HEK293 (cell line): Measurements from ENCODE around the gene FBXL13.

Experiments used
- CTCF ChIP-seq: fragments of 450-650 bp; formaldehyde crosslinking; IDR thresholded peaks from 2 replicates; pipeline ENCODE4 v1.5.1; 2016; ENCODE audit warnings: missing biosample characterization, missing genetic modification characterization
- REST ChIP-seq: fragments of 450-650 bp; formaldehyde crosslinking; IDR thresholded peaks from 2 replicates; pipeline ENCODE4 v1.5.1; 2016; ENCODE audit warnings: missing biosample characterization, missing genetic modification characterization
- ZNF274 ChIP-seq, 2 experiments: fragments of 200-500 bp in 1 of 2; fragments of 450-650 bp in 1 of 2; sonication (Bioruptor generic) in 1 of 2; formaldehyde crosslinking in 1 of 2; IDR thresholded peaks; 2 replicates each; pipeline versions ENCODE4 v1.5.1 to v1.6.1; 2014 to 2016; ENCODE audit warnings: borderline replicate concordance in 1 of 2, inconsistent platforms in 1 of 2, low read length in 1 of 2, missing biosample characterization in 1 of 2, missing genetic modification characterization in 1 of 2
- ZNF335 ChIP-seq: fragments of 450-650 bp; formaldehyde crosslinking; conservative IDR thresholded peaks from 2 replicates; pipeline ENCODE4 v1.5.1; 2016; ENCODE audit warnings: missing biosample characterization, missing genetic modification characterization
- ZNF404 ChIP-seq: fragments of 450-650 bp; formaldehyde crosslinking; IDR thresholded peaks from 2 replicates; pipeline ENCODE4 v1.5.1; 2017; ENCODE audit warnings: missing biosample characterization, missing genetic modification characterization
- ZNF660 ChIP-seq: fragments of 450-650 bp; IDR thresholded peaks from 2 replicates; pipeline ENCODE4 v1.5.1; 2018; ENCODE audit warnings: missing biosample characterization, mild to moderate bottlenecking, missing genetic modification characterization

- TF ChIP-seq CTCF (tag by site-specific recombination) (no peak), ZNF335 (no peak), REST (no peak), ZNF274 (IDR thresholded peaks at IDR 0.05; ENCODE audit: low read length) (no peak), ZNF274 (tag by site-specific recombination; IDR thresholded peaks at IDR 0.05; ENCODE audit: borderline replicate concordance) (no peak), ZNF404 (no peak), ZNF660 (tag by site-specific recombination) (no peak)
Measured at GRCh38 chr7:103001210-103001609, 73.4 kb downstream of the FBXL13 start.
